HepG2 (cell line): ENCODE data around the gene SAMD4A. TPM values are rescaled to one million over a fixed set of nuclear protein-coding genes. Genes with fewer than 3 reads are reported as not detected.

Experiments used
- ATAC-seq: fragments of 200-7000 bp; cut with Tn5 transposase; 3 replicates; pipeline ENCODE4 v1.9.1; 2020; ENCODE audit warnings: mild to moderate bottlenecking, moderate library complexity
- BruUV-seq: library from RNA; stranded (reverse); fragments of 400-500 nt; replicated peaks from 2 replicates; lab custom pipeline; 2021; lab: Mats Ljungman, UMichigan
- CTCF ChIA-PET: fragments of 300-600 bp; formaldehyde crosslinking; extraction: SDS; loops from one replicate; lab custom pipeline; 2021; ENCODE audit warnings: low total read pairs, inconsistent platforms, low intra/inter-chr PET ratio; lab: Yijun Ruan, JAX
- POLR2A ChIA-PET: fragments of 350-600 bp; sonication (Branson Sonifier 250); formaldehyde crosslinking; loops from one replicate; lab custom pipeline; 2020; ENCODE audit warnings: antibody characterized with exemption, inconsistent platforms; lab: Yijun Ruan, JAX
- DNase-seq: peaks from one replicate; pipeline ENCODE4 v3.0.0-alpha.2; 2015; ENCODE audit warnings: low spot score
- FAIRE-seq: peaks from 3 replicates; lab custom pipeline; 2011; peaks lifted over from hg19 to GRCh38; lab: Jason Lieb, UNC
- H2AFZ ChIP-seq: one replicate; pipeline ENCODE4 v1.6.1; 2011; ENCODE audit warnings: low read length, inconsistent platforms
- H3K27ac ChIP-seq: fragments of 300-600 bp; 3 replicates; pipeline ENCODE4 v1.8.0; 2011; ENCODE audit warnings: mixed run types, mild to moderate bottlenecking, mixed read lengths, low read length, inconsistent platforms; ENCODE audit not compliant: insufficient read depth; ENCODE audit errors: extremely low read length
- H3K27me3 ChIP-seq, 2 experiments: fragments of 200-600 bp in 1 of 2; 2 replicates in 1 of 2; 3 replicates in 1 of 2; pipeline versions ENCODE4 v1.6.0 to v1.8.0; 2011; ENCODE audit warnings: low read length in 2 of 2, mild to moderate bottlenecking in 2 of 2, moderate library complexity in 2 of 2, inconsistent platforms in 1 of 2; ENCODE audit not compliant: insufficient read depth in 2 of 2, control insufficient read depth in 1 of 2
- H3K36me3 ChIP-seq, 2 experiments: fragments of 200-600 bp in 1 of 2; replicated peaks in 1 of 2; 2 replicates in 1 of 2; 3 replicates in 1 of 2; pipeline versions ENCODE4 v1.5.1 to v1.8.0; 2011; ENCODE audit warnings: low read length in 2 of 2, inconsistent platforms in 1 of 2; ENCODE audit not compliant: insufficient read depth in 2 of 2, control insufficient read depth in 1 of 2
- H3K4me1 ChIP-seq: 2 replicates; pipeline ENCODE4 v1.5.1; 2012; ENCODE audit warnings: low read length, inconsistent platforms; ENCODE audit not compliant: insufficient read depth
- H3K4me2 ChIP-seq: 2 replicates; pipeline ENCODE4 v1.6.0; 2011; ENCODE audit warnings: low read depth, low read length, inconsistent platforms
- H3K4me3 ChIP-seq, 3 experiments: fragments of 200-600 bp in 1 of 3; sonication (generic), shearing (Covaris generic) in 1 of 3; replicated peaks in 1 of 3; 2 replicates each; pipeline ENCODE4 v1.5.1; 2011 to 2016; ENCODE audit warnings: low read length in 3 of 3, inconsistent platforms in 2 of 3, low read depth in 2 of 3, mild to moderate bottlenecking in 2 of 3, control low read depth in 1 of 3, mixed read lengths in 1 of 3; ENCODE audit not compliant: insufficient read depth in 1 of 3
- H3K79me2 ChIP-seq: one replicate; pipeline ENCODE4 v1.6.1; 2011; ENCODE audit warnings: low read length, inconsistent platforms; ENCODE audit not compliant: insufficient read depth
- H3K9ac ChIP-seq: 2 replicates; pipeline ENCODE4 v1.6.0; 2011; ENCODE audit warnings: mild to moderate bottlenecking, low read depth, low read length, inconsistent platforms; ENCODE audit not compliant: insufficient read depth
- H3K9me3 ChIP-seq: 2 replicates; pipeline ENCODE4 v1.5.1; 2012; ENCODE audit warnings: mild to moderate bottlenecking, low read length
- H4K20me1 ChIP-seq: 2 replicates; pipeline ENCODE4 v1.6.0; 2011; ENCODE audit warnings: inconsistent platforms, mild to moderate bottlenecking, low read length, moderate library complexity; ENCODE audit not compliant: insufficient read depth
- FOXA3 ChIP-seq: IDR thresholded peaks from 2 replicates; pipeline ENCODE4 v1.6.1; 2016; ENCODE audit warnings: missing genetic modification reagents, missing compliant biosample characterization
- RARA ChIP-seq: IDR thresholded peaks from 2 replicates; pipeline ENCODE4 v1.6.1; 2016; ENCODE audit warnings: missing genetic modification reagents, missing compliant biosample characterization
- SIX1 ChIP-seq: sonication (generic); formaldehyde crosslinking; IDR thresholded peaks from 2 replicates; pipeline ENCODE4 v1.4.0; 2020; ENCODE audit warnings: missing genetic modification reagents, borderline replicate concordance
- ZBTB21 ChIP-seq: sonication (generic); formaldehyde crosslinking; IDR thresholded peaks from 2 replicates; pipeline ENCODE4 v1.4.0; 2020; ENCODE audit warnings: missing genetic modification reagents
- ZNF343 ChIP-seq: sonication (generic); formaldehyde crosslinking; IDR thresholded peaks from 2 replicates; pipeline ENCODE4 v1.4.0; 2020; ENCODE audit warnings: mild to moderate bottlenecking, missing genetic modification reagents
- ZNF383 ChIP-seq: sonication (generic); formaldehyde crosslinking; IDR thresholded peaks from 2 replicates; pipeline ENCODE4 v1.4.0; 2020; ENCODE audit warnings: missing genetic modification reagents, mild to moderate bottlenecking, borderline replicate concordance
- WGBS: methylation state at CpG from one replicate; pipeline ENCODE4 v1.1.6; 2017; ENCODE audit warnings: low lambda C conversion rate; 5-methylcytosine and 5-hydroxymethylcytosine counted together
- in situ Hi-C: cut with HindIII; loops from 2 replicates; pipeline ENCODE4 v1.10.0; 2017; ENCODE audit warnings: low pct_unique_long_range_greater_than_20kb; ENCODE audit not compliant: extremely low pct_ligation_motif_present
- intact Hi-C: fragments of 100-400 bp; cut with micrococcal nuclease; formaldehyde crosslinking; loops from one replicate; pipeline ENCODE4 v1.10.0; 2022; ENCODE audit not compliant: unreplicated experiment
- polyA plus RNA-seq, 8 experiments: library from polyadenylated mRNA; depleted of rRNA in 3 of 8; stranded (reverse) in 7 of 8; unstranded in 1 of 8; fragments of >200 nt; fragmentation: Illumina TruSeq in 4 of 8; extraction: Trizol in 4 of 8; gene quantifications; 2 replicates each; pipeline versions ENCODE4 v1.2.1 to v1.2.3, GENCODE V29; 2011 to 2016; ENCODE audit warnings: low read depth in 4 of 8, missing spikeins in 1 of 8, mixed read lengths in 1 of 8; ENCODE audit not compliant: insufficient read depth in 1 of 8
- total RNA-seq, 5 experiments: library from RNA; depleted of rRNA; stranded (reverse); fragments of >200 nt; fragmentation: Illumina TruSeq; extraction: Trizol; gene quantifications; 2 replicates each; pipeline ENCODE4 v1.2.3, GENCODE V29; 2016; ENCODE audit warnings: low read depth in 1 of 5
- TF ChIP-seq, protein P1 (sequence below): sonication (generic); formaldehyde crosslinking; IDR thresholded peaks from 2 replicates; pipeline ENCODE4 v1.4.0; 2020; ENCODE audit warnings: missing genetic modification reagents
- TF ChIP-seq, protein P2 (sequence below): IDR thresholded peaks from 2 replicates; pipeline ENCODE4 v1.6.1; 2018; ENCODE audit warnings: missing genetic modification reagents
- TF ChIP-seq, protein P3 (sequence below): sonication (generic); formaldehyde crosslinking; IDR thresholded peaks from 2 replicates; pipeline ENCODE4 v1.9.0; 2022; ENCODE audit warnings: missing genetic modification reagents, mild to moderate bottlenecking, borderline replicate concordance
- TF ChIP-seq, protein P4 (sequence below): sonication (generic); formaldehyde crosslinking; IDR thresholded peaks from 2 replicates; pipeline ENCODE4 v1.4.0; 2020; ENCODE audit warnings: mild to moderate bottlenecking, missing genetic modification reagents

SAMD4A gene
- total and polyA plus RNA-seq, 2 of the 13 experiments (the other 11 are each of a cell fraction or from before 2014, with no cell fraction given) = 11.8 to 13.0 TPM

DNA sequence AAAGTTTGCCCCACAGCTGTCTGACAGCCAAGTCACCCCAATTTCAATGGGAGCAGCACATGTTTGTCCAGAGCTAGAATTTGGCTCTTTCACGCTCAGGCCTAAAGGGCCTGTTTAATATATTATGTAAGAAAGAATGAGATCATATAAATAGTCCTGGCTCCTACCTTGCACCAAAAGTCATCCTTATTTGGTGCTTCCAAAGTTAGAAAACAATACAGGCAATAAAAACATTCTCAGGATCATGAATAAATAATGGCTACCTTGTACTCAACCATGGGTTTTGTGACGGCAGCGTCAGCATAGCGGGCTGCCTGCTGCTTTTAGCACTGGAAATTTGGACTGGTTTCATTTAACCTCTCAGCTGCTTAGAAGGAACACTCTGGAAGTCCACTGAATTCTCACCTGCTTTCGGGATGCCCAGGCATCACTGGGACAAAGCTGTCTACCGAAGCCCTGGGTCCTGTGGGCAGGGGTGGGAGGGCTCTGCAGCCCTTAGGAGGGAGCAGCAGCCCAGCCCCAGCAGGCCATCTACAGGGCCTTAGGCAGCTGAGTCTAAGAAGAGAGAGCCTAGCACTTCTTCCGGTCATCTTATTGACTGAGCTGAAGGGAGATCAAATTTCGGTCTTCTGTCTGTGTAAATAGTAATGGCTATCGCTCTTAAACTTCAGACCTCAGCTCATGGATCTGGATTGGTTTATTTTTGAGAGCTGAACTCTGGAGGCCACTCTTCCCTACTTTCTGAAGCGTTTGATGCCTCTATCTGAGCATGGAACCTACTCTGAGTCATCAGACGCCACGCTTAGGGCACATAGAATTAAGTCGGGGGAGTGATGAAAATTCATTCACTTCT, 106.5 kb downstream of the SAMD4A start:
- no peak overlapping the region for H3K9ac ChIP-seq
- FAIRE-seq = no peak
- no peak overlapping the region for H2AFZ ChIP-seq
- ChIA-PET POLR2A (interaction anchor here (0.8 kb wide), 1 partner anchor 108 kb away, joined by 3 read pairs; no protein-coding TSS in a partner anchor), CTCF (no interaction called here)
- no TSS peak for BruUV-seq
- ATAC-seq = peak; percentile 74
- DNase-seq = no peak
- H3K4me2 ChIP-seq = no peak overlapping the region
- peaks cover 14% of the 10 kb centered on the region for H4K20me1 ChIP-seq
- H3K27ac ChIP-seq = no peak overlapping the region
- WGBS = 83% methylated on average over 11 of the region's 13 CpGs
- H3K36me3 ChIP-seq = peaks cover 1 to 4% of the 10 kb centered on the region in 2 experiments; a peak in 2 of 5 replicates
- in situ Hi-C loops (no loop called here), intact Hi-C loops (no loop called here)
- peaks cover 18% of the 10 kb centered on the region for H3K79me2 ChIP-seq
- H3K4me1 ChIP-seq = peaks cover 35% of the 10 kb centered on the region
- no peaks in the 10 kb centered on the region for H3K9me3 ChIP-seq
- no peaks in the 10 kb centered on the region for H3K27me3 ChIP-seq
- no peak overlapping the region for H3K4me3 ChIP-seq
- TF ChIP-seq ZNF343 (no peak), ZBTB21 (CRISPR knock-in tag) (no peak), ZNF383 (CRISPR knock-in tag) (no peak), FOXA3 (CRISPR knock-in tag) (0 out of 2 replicates have a peak, but pooled peaks have one; percentile 7), SIX1 (CRISPR knock-in tag) (peak; percentile 93), RARA (0 out of 2 replicates have a peak, but pooled peaks have one; percentile 18)
- TF ChIP-seq, protein P1, sequence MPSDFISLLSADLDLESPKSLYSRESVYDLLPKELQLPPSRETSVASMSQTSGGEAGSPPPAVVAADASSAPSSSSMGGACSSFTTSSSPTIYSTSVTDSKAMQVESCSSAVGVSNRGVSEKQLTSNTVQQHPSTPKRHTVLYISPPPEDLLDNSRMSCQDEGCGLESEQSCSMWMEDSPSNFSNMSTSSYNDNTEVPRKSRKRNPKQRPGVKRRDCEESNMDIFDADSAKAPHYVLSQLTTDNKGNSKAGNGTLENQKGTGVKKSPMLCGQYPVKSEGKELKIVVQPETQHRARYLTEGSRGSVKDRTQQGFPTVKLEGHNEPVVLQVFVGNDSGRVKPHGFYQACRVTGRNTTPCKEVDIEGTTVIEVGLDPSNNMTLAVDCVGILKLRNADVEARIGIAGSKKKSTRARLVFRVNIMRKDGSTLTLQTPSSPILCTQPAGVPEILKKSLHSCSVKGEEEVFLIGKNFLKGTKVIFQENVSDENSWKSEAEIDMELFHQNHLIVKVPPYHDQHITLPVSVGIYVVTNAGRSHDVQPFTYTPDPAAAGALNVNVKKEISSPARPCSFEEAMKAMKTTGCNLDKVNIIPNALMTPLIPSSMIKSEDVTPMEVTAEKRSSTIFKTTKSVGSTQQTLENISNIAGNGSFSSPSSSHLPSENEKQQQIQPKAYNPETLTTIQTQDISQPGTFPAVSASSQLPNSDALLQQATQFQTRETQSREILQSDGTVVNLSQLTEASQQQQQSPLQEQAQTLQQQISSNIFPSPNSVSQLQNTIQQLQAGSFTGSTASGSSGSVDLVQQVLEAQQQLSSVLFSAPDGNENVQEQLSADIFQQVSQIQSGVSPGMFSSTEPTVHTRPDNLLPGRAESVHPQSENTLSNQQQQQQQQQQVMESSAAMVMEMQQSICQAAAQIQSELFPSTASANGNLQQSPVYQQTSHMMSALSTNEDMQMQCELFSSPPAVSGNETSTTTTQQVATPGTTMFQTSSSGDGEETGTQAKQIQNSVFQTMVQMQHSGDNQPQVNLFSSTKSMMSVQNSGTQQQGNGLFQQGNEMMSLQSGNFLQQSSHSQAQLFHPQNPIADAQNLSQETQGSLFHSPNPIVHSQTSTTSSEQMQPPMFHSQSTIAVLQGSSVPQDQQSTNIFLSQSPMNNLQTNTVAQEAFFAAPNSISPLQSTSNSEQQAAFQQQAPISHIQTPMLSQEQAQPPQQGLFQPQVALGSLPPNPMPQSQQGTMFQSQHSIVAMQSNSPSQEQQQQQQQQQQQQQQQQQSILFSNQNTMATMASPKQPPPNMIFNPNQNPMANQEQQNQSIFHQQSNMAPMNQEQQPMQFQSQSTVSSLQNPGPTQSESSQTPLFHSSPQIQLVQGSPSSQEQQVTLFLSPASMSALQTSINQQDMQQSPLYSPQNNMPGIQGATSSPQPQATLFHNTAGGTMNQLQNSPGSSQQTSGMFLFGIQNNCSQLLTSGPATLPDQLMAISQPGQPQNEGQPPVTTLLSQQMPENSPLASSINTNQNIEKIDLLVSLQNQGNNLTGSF = no peak
- TF ChIP-seq, protein P2, sequence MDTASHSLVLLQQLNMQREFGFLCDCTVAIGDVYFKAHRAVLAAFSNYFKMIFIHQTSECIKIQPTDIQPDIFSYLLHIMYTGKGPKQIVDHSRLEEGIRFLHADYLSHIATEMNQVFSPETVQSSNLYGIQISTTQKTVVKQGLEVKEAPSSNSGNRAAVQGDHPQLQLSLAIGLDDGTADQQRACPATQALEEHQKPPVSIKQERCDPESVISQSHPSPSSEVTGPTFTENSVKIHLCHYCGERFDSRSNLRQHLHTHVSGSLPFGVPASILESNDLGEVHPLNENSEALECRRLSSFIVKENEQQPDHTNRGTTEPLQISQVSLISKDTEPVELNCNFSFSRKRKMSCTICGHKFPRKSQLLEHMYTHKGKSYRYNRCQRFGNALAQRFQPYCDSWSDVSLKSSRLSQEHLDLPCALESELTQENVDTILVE (CRISPR knock-in tag) = no peak
- TF ChIP-seq, protein P3, sequence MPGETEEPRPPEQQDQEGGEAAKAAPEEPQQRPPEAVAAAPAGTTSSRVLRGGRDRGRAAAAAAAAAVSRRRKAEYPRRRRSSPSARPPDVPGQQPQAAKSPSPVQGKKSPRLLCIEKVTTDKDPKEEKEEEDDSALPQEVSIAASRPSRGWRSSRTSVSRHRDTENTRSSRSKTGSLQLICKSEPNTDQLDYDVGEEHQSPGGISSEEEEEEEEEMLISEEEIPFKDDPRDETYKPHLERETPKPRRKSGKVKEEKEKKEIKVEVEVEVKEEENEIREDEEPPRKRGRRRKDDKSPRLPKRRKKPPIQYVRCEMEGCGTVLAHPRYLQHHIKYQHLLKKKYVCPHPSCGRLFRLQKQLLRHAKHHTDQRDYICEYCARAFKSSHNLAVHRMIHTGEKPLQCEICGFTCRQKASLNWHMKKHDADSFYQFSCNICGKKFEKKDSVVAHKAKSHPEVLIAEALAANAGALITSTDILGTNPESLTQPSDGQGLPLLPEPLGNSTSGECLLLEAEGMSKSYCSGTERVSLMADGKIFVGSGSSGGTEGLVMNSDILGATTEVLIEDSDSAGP (CRISPR knock-in tag) = no peak
- TF ChIP-seq, protein P4, sequence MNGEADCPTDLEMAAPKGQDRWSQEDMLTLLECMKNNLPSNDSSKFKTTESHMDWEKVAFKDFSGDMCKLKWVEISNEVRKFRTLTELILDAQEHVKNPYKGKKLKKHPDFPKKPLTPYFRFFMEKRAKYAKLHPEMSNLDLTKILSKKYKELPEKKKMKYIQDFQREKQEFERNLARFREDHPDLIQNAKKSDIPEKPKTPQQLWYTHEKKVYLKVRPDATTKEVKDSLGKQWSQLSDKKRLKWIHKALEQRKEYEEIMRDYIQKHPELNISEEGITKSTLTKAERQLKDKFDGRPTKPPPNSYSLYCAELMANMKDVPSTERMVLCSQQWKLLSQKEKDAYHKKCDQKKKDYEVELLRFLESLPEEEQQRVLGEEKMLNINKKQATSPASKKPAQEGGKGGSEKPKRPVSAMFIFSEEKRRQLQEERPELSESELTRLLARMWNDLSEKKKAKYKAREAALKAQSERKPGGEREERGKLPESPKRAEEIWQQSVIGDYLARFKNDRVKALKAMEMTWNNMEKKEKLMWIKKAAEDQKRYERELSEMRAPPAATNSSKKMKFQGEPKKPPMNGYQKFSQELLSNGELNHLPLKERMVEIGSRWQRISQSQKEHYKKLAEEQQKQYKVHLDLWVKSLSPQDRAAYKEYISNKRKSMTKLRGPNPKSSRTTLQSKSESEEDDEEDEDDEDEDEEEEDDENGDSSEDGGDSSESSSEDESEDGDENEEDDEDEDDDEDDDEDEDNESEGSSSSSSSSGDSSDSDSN (CRISPR knock-in tag) = no peak
